WTC11 (cell line): Measurements from ENCODE around the gene MAP6. TPM values are rescaled to one million over a fixed set of nuclear protein-coding genes. Genes with fewer than 3 reads are reported as not detected.
A peak's percentile ranks its signal among the peaks of the same experiment; 100 is the strongest.

Experiments
- ATAC-seq: fragments of 200-7000 bp; cut with Tn5 transposase; 2 replicates; pipeline ENCODE4 v1.10.0; 2021; ENCODE audit warnings: mild to moderate bottlenecking, moderate library complexity
- CTCF ChIA-PET: fragments of 300-600 bp; sonication (Branson Sonifier 250); formaldehyde crosslinking; loops from one replicate; lab custom pipeline; 2021; ENCODE audit warnings: antibody characterized with exemption; lab: Charles Lee
- POLR2A ChIA-PET: fragments of 350-600 bp; sonication (Branson Sonifier 250); formaldehyde crosslinking; loops from one replicate; lab custom pipeline; 2021; ENCODE audit warnings: antibody characterized with exemption; lab: Charles Lee
- DNase-seq: peaks from one replicate; pipeline ENCODE4 v3.0.0; 2021; ENCODE audit warnings: low spot score
- H3K27ac Mint-ChIP-seq: 2 replicates; pipeline ENCODE4 v1.8.0; 2021; ENCODE audit warnings: mixed read lengths
- H3K27me3 Mint-ChIP-seq: 2 replicates; pipeline ENCODE4 v1.8.0; 2021; ENCODE audit warnings: low read depth, mild to moderate bottlenecking, moderate library complexity, mixed read lengths
- H3K36me3 Mint-ChIP-seq: 2 replicates; pipeline ENCODE4 v1.8.0; 2021; ENCODE audit warnings: mixed read lengths
- H3K4me1 Mint-ChIP-seq: 2 replicates; pipeline ENCODE4 v1.8.0; 2022; ENCODE audit warnings: mixed read lengths
- H3K4me3 Mint-ChIP-seq: 2 replicates; pipeline ENCODE4 v1.8.0; 2021; ENCODE audit warnings: mild to moderate bottlenecking, moderate library complexity, mixed read lengths
- H3K9me3 Mint-ChIP-seq: 2 replicates; pipeline ENCODE4 v1.8.0; 2021; ENCODE audit warnings: mixed read lengths
- ATF2 ChIP-seq: sonication (generic); formaldehyde crosslinking; IDR thresholded peaks from 2 replicates; pipeline ENCODE4 v1.8.1; 2022; ENCODE audit warnings: low read depth, missing genetic modification reagents, borderline replicate concordance
- ATF6 ChIP-seq: sonication (generic); formaldehyde crosslinking; IDR thresholded peaks from 2 replicates; pipeline ENCODE4 v1.8.1; 2023; ENCODE audit warnings: mild to moderate bottlenecking, missing genetic modification reagents
- ESRRA ChIP-seq: sonication (generic); formaldehyde crosslinking; IDR thresholded peaks from 2 replicates; pipeline ENCODE4 v1.8.1; 2022; ENCODE audit warnings: mild to moderate bottlenecking, missing genetic modification reagents, borderline replicate concordance
- ETV6 ChIP-seq: sonication (generic); formaldehyde crosslinking; IDR thresholded peaks from 2 replicates; pipeline ENCODE4 v1.8.1; 2022; ENCODE audit warnings: mild to moderate bottlenecking, missing genetic modification reagents
- FOXJ3 ChIP-seq: sonication (generic); formaldehyde crosslinking; IDR thresholded peaks from 2 replicates; pipeline ENCODE4 v1.9.0; 2021; ENCODE audit warnings: missing genetic modification reagents, mild to moderate bottlenecking, borderline replicate concordance
- FOXP1 ChIP-seq: sonication (generic); formaldehyde crosslinking; IDR thresholded peaks from 2 replicates; pipeline ENCODE4 v1.8.0; 2022; ENCODE audit warnings: missing genetic modification reagents, mild to moderate bottlenecking, moderate library complexity, borderline replicate concordance
- GABPB1 ChIP-seq: sonication (generic); formaldehyde crosslinking; IDR thresholded peaks from 2 replicates; pipeline ENCODE4 v1.8.1; 2023; ENCODE audit warnings: mild to moderate bottlenecking, missing genetic modification reagents
- HMGXB4 ChIP-seq: sonication (generic); formaldehyde crosslinking; IDR thresholded peaks from 2 replicates; pipeline ENCODE4 v1.8.1; 2023; ENCODE audit warnings: mild to moderate bottlenecking, moderate library complexity, missing genetic modification reagents
- JUN ChIP-seq: sonication (generic); formaldehyde crosslinking; IDR thresholded peaks from 2 replicates; pipeline ENCODE4 v1.8.0; 2023; ENCODE audit warnings: mild to moderate bottlenecking, missing genetic modification reagents
- MXD4 ChIP-seq: fragments of 250-450 bp; sonication (Bioruptor Pico); IDR thresholded peaks from 2 replicates; pipeline ENCODE4 v1.8.0; 2021; ENCODE audit warnings: mild to moderate bottlenecking, moderate library complexity, borderline replicate concordance
- NR3C1 ChIP-seq: sonication (generic); formaldehyde crosslinking; conservative IDR thresholded peaks from 2 replicates; pipeline ENCODE4 v1.8.1; 2023; ENCODE audit warnings: low read depth, mild to moderate bottlenecking, missing genetic modification reagents
- RORB ChIP-seq: fragments of 250-450 bp; sonication (Bioruptor Pico); IDR thresholded peaks from 2 replicates; pipeline ENCODE4 v1.9.0; 2021; ENCODE audit warnings: mild to moderate bottlenecking
- SOX15 ChIP-seq: fragments of 250-450 bp; sonication (Bioruptor Pico); IDR thresholded peaks from 2 replicates; pipeline ENCODE4 v1.9.0; 2021; ENCODE audit warnings: mild to moderate bottlenecking
- TCF7 ChIP-seq: sonication (generic); formaldehyde crosslinking; IDR thresholded peaks from 2 replicates; pipeline ENCODE4 v1.8.0; 2022; ENCODE audit warnings: mild to moderate bottlenecking, low read depth, missing genetic modification reagents, moderate library complexity
- TP53 ChIP-seq: sonication (generic); formaldehyde crosslinking; IDR thresholded peaks from 2 replicates; pipeline ENCODE4 v1.8.1; 2023; ENCODE audit warnings: mild to moderate bottlenecking, missing genetic modification reagents
- ZBTB21 ChIP-seq: sonication (generic); formaldehyde crosslinking; IDR thresholded peaks from 2 replicates; pipeline ENCODE4 v1.8.1; 2023; ENCODE audit warnings: mild to moderate bottlenecking, missing genetic modification reagents, borderline replicate concordance
- ZBTB43 ChIP-seq: sonication (generic); formaldehyde crosslinking; IDR thresholded peaks from 2 replicates; pipeline ENCODE4 v1.8.1; 2023; ENCODE audit warnings: mild to moderate bottlenecking, missing genetic modification reagents
- ZMAT4 ChIP-seq: fragments of 250-450 bp; sonication (Bioruptor Pico); IDR thresholded peaks from 2 replicates; pipeline ENCODE4 v1.9.0; 2021; ENCODE audit warnings: mild to moderate bottlenecking
- ZNF138 ChIP-seq: sonication (generic); formaldehyde crosslinking; conservative IDR thresholded peaks from 2 replicates; pipeline ENCODE4 v1.8.1; 2022; ENCODE audit warnings: mild to moderate bottlenecking, moderate library complexity, missing genetic modification reagents
- ZNF219 ChIP-seq: sonication (generic); formaldehyde crosslinking; IDR thresholded peaks from 2 replicates; pipeline ENCODE4 v1.8.0; 2023; ENCODE audit warnings: missing genetic modification reagents, mild to moderate bottlenecking, borderline replicate concordance
- ZNF425 ChIP-seq: fragments of 250-450 bp; sonication (Bioruptor Pico); conservative IDR thresholded peaks from 2 replicates; pipeline ENCODE4 v1.9.0; 2021; ENCODE audit warnings: mild to moderate bottlenecking
- ZNF512 ChIP-seq: sonication (generic); formaldehyde crosslinking; IDR thresholded peaks from 2 replicates; pipeline ENCODE4 v1.8.1; 2022; ENCODE audit warnings: missing genetic modification reagents, borderline replicate concordance
- total RNA-seq: library from RNA; stranded (reverse); gene quantifications from 3 replicates; pipeline ENCODE4 v1.2.3, GENCODE V29; 2021

The MAP6 gene
- total RNA-seq, 1 experiment from 2014 or later, result 0.90 TPM

- Mint-ChIP-seq H3K36me3 (peaks cover 50% of the 10 kb centered on the region), H3K4me1 (peaks cover 11% of the 10 kb centered on the region), H3K27me3 (no peaks in the 10 kb centered on the region), H3K9me3 (no peaks in the 10 kb centered on the region), H3K27ac (peak overlapping the region; percentile 21; the same call in 1 of the 2 replicates), H3K4me3 (no peak overlapping the region)
- DNase-seq, result no peak
- POLR2A ChIA-PET, result interaction anchor here (0.6 to 4.0 kb wide), 3 partner anchors 8 to 25 kb away, joined by 3 to 27 read pairs (median 3); no protein-coding TSS in a partner anchor
- CTCF ChIA-PET, result no interaction called here
- ATAC-seq, result no peak
- TF ChIP-seq ATF2 (CRISPR knock-in tag) (no peak), ZBTB21 (no peak), ZNF219 (CRISPR knock-in tag) (no peak), MXD4 (CRISPR knock-in tag) (no peak), ZMAT4 (CRISPR knock-in tag) (no peak), ZNF138 (CRISPR knock-in tag) (no peak), TP53 (CRISPR knock-in tag) (no peak), ZNF425 (CRISPR knock-in tag) (no peak), SOX15 (CRISPR knock-in tag) (no peak), ATF6 (no peak), ZNF512 (no peak), ESRRA (CRISPR knock-in tag) (no peak), ZBTB43 (no peak)
Observed at GRCh38 chr11:75572744-75573143, 96.1 kb downstream of the MAP6 start.

GRCh38 chr11:75571625-75572024 is 97.2 kb downstream of the MAP6 start:
- Mint-ChIP-seq H3K27ac (no peak overlapping the region), H3K9me3 (no peaks in the 10 kb centered on the region), H3K27me3 (no peaks in the 10 kb centered on the region), H3K4me1 (peaks cover 10% of the 10 kb centered on the region), H3K36me3 (peaks cover 58% of the 10 kb centered on the region), H3K4me3 (no peak overlapping the region)
- DNase-seq (no peak), ATAC-seq (no peak)
- ChIA-PET POLR2A (interaction anchor here (0.9 to 4.0 kb wide), 3 partner anchors 11 to 28 kb away, joined by 3 to 27 read pairs (median 3); no protein-coding TSS in a partner anchor), CTCF (interaction anchor here (1.4 kb wide), 2 partner anchors 13 to 40 kb away, joined by 3 to 5 read pairs; no protein-coding TSS in a partner anchor)
- TF ChIP-seq NR3C1 (CRISPR knock-in tag) (no peak), TP53 (CRISPR knock-in tag) (no peak), ESRRA (CRISPR knock-in tag) (no peak), GABPB1 (no peak), TCF7 (CRISPR knock-in tag) (no peak), ZNF138 (CRISPR knock-in tag) (no peak), FOXP1 (no peak), JUN (no peak), RORB (CRISPR knock-in tag) (no peak), HMGXB4 (CRISPR knock-in tag) (no peak), FOXJ3 (CRISPR knock-in tag) (no peak), ETV6 (no peak)
